ENCODE data around the gene INF2. TPM values are rescaled to one million over a fixed set of nuclear protein-coding genes. Genes with fewer than 3 reads are reported as not detected.

INF2 gene
- total RNA-seq, 6 experiments from 2014 or later, result 47.5 to 98.2 (median 71.4) TPM

DNA sequence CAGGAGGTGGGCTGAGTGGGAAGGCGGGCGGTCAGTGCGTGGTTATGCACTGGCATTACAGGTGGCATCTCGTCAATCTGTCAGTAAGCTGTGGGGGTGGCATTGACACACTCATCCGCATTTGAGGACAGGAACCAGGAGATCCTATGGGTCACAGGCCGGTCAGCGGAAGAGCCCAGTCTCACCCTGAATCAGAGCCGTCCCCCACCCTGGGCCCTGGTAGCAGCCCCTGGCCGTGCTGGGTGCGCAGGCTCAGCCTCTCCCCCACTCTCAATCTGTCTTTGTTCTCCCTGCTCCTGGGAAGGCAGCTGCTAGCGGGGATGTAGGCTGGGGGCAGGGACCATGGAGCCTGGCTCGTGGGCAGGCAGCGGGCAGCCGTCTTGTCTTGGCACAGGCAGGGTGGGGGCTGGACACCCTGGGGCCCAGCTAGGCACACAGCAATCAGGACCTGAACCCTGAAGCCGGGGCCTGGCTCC is 5.1 kb downstream of the INF2 start:
- H3K27ac ChIP-seq, result peak overlapping the region in 2 of 3 donors; percentile 43 to 54
- H3K4me1 ChIP-seq, result peaks cover 0 to 84% (median 31%) of the 10 kb centered on the region in 4 donors
- H3K9me3 ChIP-seq, result no peaks in the 10 kb centered on the region
- no peaks in the 10 kb centered on the region for H3K27me3 ChIP-seq
- DNase-seq, result peak in 1 of 3 donors; percentile 77
- intact Hi-C loops (cut with DNase I), result no loop called here
- no CpG with 5 or more reads among the region's 15 CpGs for WGBS (ENCODE audit: insufficient coverage, low coverage, low lambda C conversion rate, missing lambda C conversion rate)
- ATAC-seq, result peak; percentile 13 to 46 (median 16)
- TF ChIP-seq, protein P1, sequence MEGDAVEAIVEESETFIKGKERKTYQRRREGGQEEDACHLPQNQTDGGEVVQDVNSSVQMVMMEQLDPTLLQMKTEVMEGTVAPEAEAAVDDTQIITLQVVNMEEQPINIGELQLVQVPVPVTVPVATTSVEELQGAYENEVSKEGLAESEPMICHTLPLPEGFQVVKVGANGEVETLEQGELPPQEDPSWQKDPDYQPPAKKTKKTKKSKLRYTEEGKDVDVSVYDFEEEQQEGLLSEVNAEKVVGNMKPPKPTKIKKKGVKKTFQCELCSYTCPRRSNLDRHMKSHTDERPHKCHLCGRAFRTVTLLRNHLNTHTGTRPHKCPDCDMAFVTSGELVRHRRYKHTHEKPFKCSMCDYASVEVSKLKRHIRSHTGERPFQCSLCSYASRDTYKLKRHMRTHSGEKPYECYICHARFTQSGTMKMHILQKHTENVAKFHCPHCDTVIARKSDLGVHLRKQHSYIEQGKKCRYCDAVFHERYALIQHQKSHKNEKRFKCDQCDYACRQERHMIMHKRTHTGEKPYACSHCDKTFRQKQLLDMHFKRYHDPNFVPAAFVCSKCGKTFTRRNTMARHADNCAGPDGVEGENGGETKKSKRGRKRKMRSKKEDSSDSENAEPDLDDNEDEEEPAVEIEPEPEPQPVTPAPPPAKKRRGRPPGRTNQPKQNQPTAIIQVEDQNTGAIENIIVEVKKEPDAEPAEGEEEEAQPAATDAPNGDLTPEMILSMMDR (IDR thresholded peaks at IDR 0.05), result no peak
- H3K4me3 ChIP-seq, result no peak overlapping the region
- H3K36me3 ChIP-seq, result peaks cover 0 to 5% (median 0%) of the 10 kb centered on the region in 4 donors

DNA sequence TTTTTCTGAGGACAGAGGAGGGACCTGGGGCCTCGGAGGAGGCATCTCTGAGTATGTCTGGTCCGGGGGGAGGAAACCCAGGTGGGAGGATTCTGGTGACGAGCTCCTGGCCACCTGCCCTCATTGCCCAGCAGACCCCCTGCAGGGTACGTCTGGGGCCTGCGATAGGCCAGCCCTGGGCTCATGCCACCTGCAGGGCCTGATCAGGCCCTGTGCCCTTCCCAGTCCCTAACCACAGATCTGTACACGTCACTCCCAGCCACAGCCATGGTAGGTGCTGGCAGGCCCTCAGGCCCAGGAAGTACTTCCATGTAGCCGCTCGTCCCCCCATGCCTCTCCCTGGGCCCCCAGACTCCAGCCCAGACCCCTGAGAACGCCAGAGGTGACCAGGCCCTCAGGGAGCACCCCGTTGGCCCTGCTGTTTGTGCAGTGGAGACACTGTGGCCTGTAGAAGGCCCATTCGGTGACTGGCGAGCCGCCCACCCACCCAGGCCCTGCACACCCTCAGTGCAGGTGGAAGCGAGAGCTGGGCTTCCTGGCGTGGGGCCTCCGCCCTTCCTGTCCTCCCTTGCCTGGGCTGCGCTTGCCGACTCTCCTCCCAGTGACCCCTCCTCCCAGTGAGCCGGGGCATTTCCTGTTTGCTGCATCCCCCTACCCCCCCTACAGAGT is 5.7 kb downstream of the INF2 start:
- Histone ChIP-seq H3K27ac (peak overlapping the region in 2 of 3 donors; percentile 21 to 43), H3K4me3 (no peak overlapping the region), H3K27me3 (no peaks in the 10 kb centered on the region), H3K36me3 (peaks cover 0 to 5% (median 0%) of the 10 kb centered on the region in 4 donors), H3K4me1 (peaks cover 0 to 84% (median 31%) of the 10 kb centered on the region in 4 donors), H3K9me3 (no peaks in the 10 kb centered on the region)
- intact Hi-C loops (cut with DNase I), result no loop called here
- no CpG with 5 or more reads among the region's 19 CpGs for WGBS (ENCODE audit: insufficient coverage, low coverage, low lambda C conversion rate, missing lambda C conversion rate)
- TF ChIP-seq, protein P1 (IDR thresholded peaks at IDR 0.05), result no peak
- no peak for TF ChIP-seq POLR2A (IDR thresholded peaks at IDR 0.05)
- peak in 1 of 3 donors; percentile 64 for DNase-seq
- ATAC-seq, result peak in 3 of 4 donors; percentile 4 to 47 (median 40)

DNA sequence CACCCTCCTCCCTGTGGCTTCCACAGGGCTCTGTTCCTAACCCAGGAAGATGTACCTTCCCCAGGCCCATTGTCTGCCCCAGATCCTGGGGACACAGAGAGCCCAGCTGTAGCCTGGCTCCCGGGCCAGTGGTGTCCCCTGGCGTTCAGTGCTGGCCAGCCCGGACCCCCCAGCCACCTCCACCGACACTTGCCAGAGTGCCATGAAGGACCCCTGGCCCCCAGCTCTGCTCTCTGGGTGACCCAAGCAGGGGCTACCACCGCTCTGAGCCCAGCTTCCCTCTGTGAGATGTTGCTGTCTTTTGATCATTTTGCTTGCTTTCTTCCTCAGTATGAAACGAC is 6.2 kb downstream of the INF2 start:
- DNase-seq, result no peak

DNA sequence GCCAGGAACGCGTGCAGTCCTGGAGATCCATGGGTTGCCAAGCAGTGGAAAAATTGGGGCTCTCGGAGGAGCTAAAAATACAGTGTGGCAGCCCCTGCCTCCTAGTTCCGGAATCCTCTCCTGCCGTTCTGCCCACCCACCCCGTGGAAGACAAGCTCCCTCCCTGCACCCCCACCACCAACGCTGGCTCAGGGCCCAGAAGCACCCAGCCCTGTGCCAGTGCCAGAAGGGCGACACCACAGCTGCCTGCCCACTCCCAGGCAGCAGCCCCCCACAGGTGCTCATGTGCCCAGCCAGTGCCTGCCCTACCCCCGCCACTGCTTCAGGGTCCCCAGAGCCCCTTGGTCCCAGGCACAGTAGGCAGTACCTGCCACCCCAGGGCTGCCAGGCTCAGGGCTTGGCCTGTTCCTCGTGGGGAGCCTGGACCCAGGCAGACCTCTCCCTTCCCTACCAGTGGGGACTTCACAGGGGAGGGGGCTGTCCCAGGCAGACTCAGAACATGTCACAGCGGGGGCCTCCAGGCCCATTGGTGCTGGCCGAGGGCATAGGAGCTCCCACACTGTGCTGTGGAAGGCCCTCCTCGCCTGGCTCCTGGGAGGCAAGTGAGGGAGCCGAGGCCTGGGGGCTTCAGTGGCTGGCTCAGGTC is 7.4 kb downstream of the INF2 start:
- no peak overlapping the region for H3K4me3 ChIP-seq
- no peaks in the 10 kb centered on the region for H3K9me3 ChIP-seq
- intact Hi-C loops (cut with DNase I), result no loop called here
- TF ChIP-seq, protein P1 (IDR thresholded peaks at IDR 0.05), result no peak
- TF ChIP-seq POLR2A (IDR thresholded peaks at IDR 0.05), result no peak
- 67% methylated on average over 1 of the region's 14 CpGs for WGBS (ENCODE audit: insufficient coverage, low coverage, low lambda C conversion rate, missing lambda C conversion rate)
- no peak overlapping the region for H3K27ac ChIP-seq
- ATAC-seq (no peak), DNase-seq (no peak)
- H3K27me3 ChIP-seq, result no peaks in the 10 kb centered on the region
- H3K36me3 ChIP-seq, result peaks cover 0 to 9% (median 0%) of the 10 kb centered on the region in 4 donors
- H3K4me1 ChIP-seq, result peaks cover 0 to 71% (median 24%) of the 10 kb centered on the region in 4 donors

More for the DNA sequence above, 6.2 kb downstream of the INF2 start:
- H3K36me3 ChIP-seq, result peaks cover 0 to 5% (median 0%) of the 10 kb centered on the region in 4 donors
- WGBS (ENCODE audit: insufficient coverage, low coverage, low lambda C conversion rate, missing lambda C conversion rate), result 33% methylated on average over 1 of the region's 6 CpGs
- peaks cover 0 to 82% (median 29%) of the 10 kb centered on the region in 4 donors for H3K4me1 ChIP-seq
- TF ChIP-seq, protein P1 (IDR thresholded peaks at IDR 0.05), result no peak
- TF ChIP-seq POLR2A (IDR thresholded peaks at IDR 0.05), result no peak
- intact Hi-C loops (cut with DNase I), result no loop called here
- no peak overlapping the region for H3K27ac ChIP-seq
- no peak overlapping the region for H3K4me3 ChIP-seq
- no peak for ATAC-seq
- H3K27me3 ChIP-seq, result no peaks in the 10 kb centered on the region
- no peaks in the 10 kb centered on the region for H3K9me3 ChIP-seq

Data from right lobe of liver (tissue), 6 donors.